ENCODE results near the gene NT5E. TPM values are rescaled to one million over a fixed set of nuclear protein-coding genes. Genes with fewer than 3 reads are reported as not detected.

Gene NT5E
- total and polyA plus RNA-seq, 2 donors (not counting 3 experiments of a cell fraction or from before 2014, with no cell fraction given) = 59.3 to 115 TPM

DNA sequence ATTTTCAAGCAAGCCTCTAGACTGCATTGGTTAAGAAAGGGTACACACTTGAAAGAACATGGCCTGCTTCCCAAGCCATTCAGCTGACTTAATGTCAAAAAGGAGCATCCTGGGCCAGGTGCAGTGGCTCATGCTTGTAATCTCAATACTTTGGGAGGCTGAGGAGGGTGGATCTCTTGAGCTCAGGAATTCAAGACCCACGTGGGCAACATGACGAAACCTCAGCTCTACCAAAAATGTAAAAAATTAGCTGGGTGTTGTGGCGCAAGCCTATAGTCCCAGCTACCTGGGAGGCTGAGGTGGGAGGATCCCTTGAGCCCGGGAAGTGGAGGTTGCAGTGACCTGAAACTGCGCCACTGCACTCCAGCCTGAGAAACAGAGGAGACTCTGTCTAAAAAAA lies 26.9 kb upstream of the NT5E start:
- DNase-seq (ENCODE audit: low read depth, low spot score) (no peak), FAIRE-seq (peak; percentile 55)
- Histone ChIP-seq H3K9me1 (replicated peaks; ENCODE audit: control insufficient read depth, extremely low read depth, insufficient read depth, low read length) (no peaks in the 10 kb centered on the region), H3K4me1 (ENCODE audit: control insufficient read depth, extremely low read depth, insufficient read depth, low read length) (peaks cover 8% of the 10 kb centered on the region), H3K9ac (replicated peaks; ENCODE audit: extremely low read depth, insufficient read depth, low read length) (no peak overlapping the region), H4K20me1 (replicated peaks; ENCODE audit: control insufficient read depth, extremely low read depth, insufficient read depth, low read length) (no peaks in the 10 kb centered on the region), H3K4me3 (replicated peaks in 1 of 3; ENCODE audit: insufficient read depth in 1 of 3, low read depth in 1 of 3, low read length in 3 of 3) (no peak overlapping the region), H3K4me2 (ENCODE audit: insufficient read depth, low read length) (no peak overlapping the region), H3K79me2 (ENCODE audit: control insufficient read depth, insufficient read depth, low read length) (no peaks in the 10 kb centered on the region), H3K9me3 (replicated peaks; ENCODE audit: control insufficient read depth, insufficient read depth, low read length) (no peaks in the 10 kb centered on the region), H3K27me3 (ENCODE audit: control insufficient read depth in 2 of 2, insufficient read depth in 2 of 2, low read length in 2 of 2) (no peaks in the 10 kb centered on the region), H3K36me3 (ENCODE audit: control insufficient read depth in 2 of 2, extremely low read depth in 1 of 2, insufficient read depth in 2 of 2, low read length in 2 of 2) (no peaks in the 10 kb centered on the region), H3K27ac (ENCODE audit: insufficient read depth, low read depth, low read length) (no peak overlapping the region), H2AFZ (ENCODE audit: low read depth, low read length) (no peak overlapping the region)
- dilution Hi-C loops (cut with MboI; ENCODE audit: extremely low pct_ligation_motif_present, low sequenced_read_pairs) = no loop called here
- ChIA-PET POLR2A (no interaction called here), CTCF (interaction anchor here (3.3 kb wide), 1 partner anchor 60 kb away, joined by 17 read pairs; no protein-coding TSS in a partner anchor)
- BruUV-seq (replicated peaks) = no TSS peak
- TF ChIP-seq, protein P1, sequence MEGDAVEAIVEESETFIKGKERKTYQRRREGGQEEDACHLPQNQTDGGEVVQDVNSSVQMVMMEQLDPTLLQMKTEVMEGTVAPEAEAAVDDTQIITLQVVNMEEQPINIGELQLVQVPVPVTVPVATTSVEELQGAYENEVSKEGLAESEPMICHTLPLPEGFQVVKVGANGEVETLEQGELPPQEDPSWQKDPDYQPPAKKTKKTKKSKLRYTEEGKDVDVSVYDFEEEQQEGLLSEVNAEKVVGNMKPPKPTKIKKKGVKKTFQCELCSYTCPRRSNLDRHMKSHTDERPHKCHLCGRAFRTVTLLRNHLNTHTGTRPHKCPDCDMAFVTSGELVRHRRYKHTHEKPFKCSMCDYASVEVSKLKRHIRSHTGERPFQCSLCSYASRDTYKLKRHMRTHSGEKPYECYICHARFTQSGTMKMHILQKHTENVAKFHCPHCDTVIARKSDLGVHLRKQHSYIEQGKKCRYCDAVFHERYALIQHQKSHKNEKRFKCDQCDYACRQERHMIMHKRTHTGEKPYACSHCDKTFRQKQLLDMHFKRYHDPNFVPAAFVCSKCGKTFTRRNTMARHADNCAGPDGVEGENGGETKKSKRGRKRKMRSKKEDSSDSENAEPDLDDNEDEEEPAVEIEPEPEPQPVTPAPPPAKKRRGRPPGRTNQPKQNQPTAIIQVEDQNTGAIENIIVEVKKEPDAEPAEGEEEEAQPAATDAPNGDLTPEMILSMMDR (IDR thresholded peaks at IDR 0.05; ENCODE audit: extremely low read depth in 1 of 2, insufficient read depth in 1 of 2, low read depth in 1 of 2, low read length in 2 of 2) = no peak
- no peak for TF ChIP-seq POLR2AphosphoS5 (IDR thresholded peaks at IDR 0.05; ENCODE audit: insufficient read depth, low read depth, low read length)
- TF ChIP-seq GATA2 (IDR thresholded peaks at IDR 0.05; ENCODE audit: insufficient read depth, insufficient read length, low read depth, low read length) = no peak
- TF ChIP-seq, protein P2, sequence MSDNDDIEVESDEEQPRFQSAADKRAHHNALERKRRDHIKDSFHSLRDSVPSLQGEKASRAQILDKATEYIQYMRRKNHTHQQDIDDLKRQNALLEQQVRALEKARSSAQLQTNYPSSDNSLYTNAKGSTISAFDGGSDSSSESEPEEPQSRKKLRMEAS (IDR thresholded peaks at IDR 0.05; ENCODE audit: insufficient read depth, insufficient read length) = no peak
- TF ChIP-seq MYC (IDR thresholded peaks at IDR 0.05; ENCODE audit: low read depth, low read length) = no peak
- TF ChIP-seq POLR2A (IDR thresholded peaks at IDR 0.05; ENCODE audit: low read depth, low read length) = no peak
- TF ChIP-seq JUN (IDR thresholded peaks at IDR 0.05; ENCODE audit: borderline replicate concordance, insufficient read depth, insufficient read length, low read depth) = no peak
- TF ChIP-seq FOS (IDR thresholded peaks at IDR 0.05; ENCODE audit: borderline replicate concordance, insufficient read depth, low read length) = no peak
- no peak for TF ChIP-seq EZH2 (IDR thresholded peaks at IDR 0.05; ENCODE audit: borderline replicate concordance, low read depth, low read length, severe bottlenecking)
- intact Hi-C loops (cut with micrococcal nuclease) = no loop called here
